Ovary (tissue), 9 donors: ENCODE measurements around the gene TERT. TPM values are rescaled to one million over a fixed set of nuclear protein-coding genes. Genes with fewer than 3 reads are reported as not detected.

Experiments used
- DNase-seq, 5 donors: peaks; one replicate each; pipeline ENCODE4 v3.0.0-alpha.2; 2019 to 2020
- H3K27ac ChIP-seq, 2 donors: fragments of 200-600 bp; one replicate each; pipeline versions ENCODE4 v1.5.1 to v1.8.0; 2019 to 2022
- H3K27me3 ChIP-seq: fragments of 200-600 bp; one replicate; pipeline ENCODE4 v1.8.0; 2022
- H3K36me3 ChIP-seq: fragments of 200-600 bp; sonication (generic); one replicate; pipeline ENCODE4 v1.5.1; 2019
- H3K4me1 ChIP-seq: one replicate; pipeline ENCODE4 v1.8.1; 2013; ENCODE audit warnings: mild to moderate bottlenecking, moderate library complexity; ENCODE audit not compliant: insufficient read depth
- H3K4me3 ChIP-seq: fragments of 200-600 bp; sonication (generic); one replicate; pipeline ENCODE4 v1.5.1; 2017
- H3K9me3 ChIP-seq, 2 donors: fragments of 200-600 bp in 1 of 2; sonication (generic) in 1 of 2; one replicate each; pipeline versions ENCODE4 v1.5.1 to v1.8.1; 2013 to 2019; ENCODE audit warnings: mild to moderate bottlenecking in 1 of 2, moderate library complexity in 1 of 2
- EP300 ChIP-seq: sonication (generic); formaldehyde crosslinking; IDR thresholded peaks from one replicate; pipeline ENCODE4 v1.6.1; 2017; ENCODE audit warnings: antibody characterized with exemption
- POLR2A ChIP-seq: fragments of 450-650 bp; IDR thresholded peaks from one replicate; pipeline ENCODE4 v1.6.1; 2017; ENCODE audit warnings: antibody characterized with exemption, mild to moderate bottlenecking, moderate library complexity
- WGBS, 3 donors: extraction: QIAGEN DNeasy Blood & Tissue Kit in 1 of 3; methylation state at CpG; one replicate each; pipeline versions ENCODE4 v1.1.5 to v1.1.7; 2013 to 2017; 5-methylcytosine and 5-hydroxymethylcytosine counted together
- intact Hi-C, 4 donors: fragments of 100-400 bp; cut with DNase I; formaldehyde crosslinking; loops; one replicate each; pipeline versions ENCODE4 v1.11.0 to v1.15.1; 2022 to 2023
- polyA plus RNA-seq, 2 donors: library from polyadenylated mRNA; stranded (reverse); fragments of 200-250 nt in 1 of 2; fragments of 350-450 nt in 1 of 2; fragmentation: Illumina TruSeq in 1 of 2; extraction: RNeasy Lipid Tissue Mini Kit (QIAGEN cat#74804) in 1 of 2; gene quantifications; one replicate each; pipeline ENCODE4 v1.2.3, GENCODE V29; 2013 to 2014
- total RNA-seq, 7 donors: library from RNA; depleted of rRNA in 2 of 7; stranded (reverse); fragments of >200 nt in 2 of 7; fragmentation: NEBNext Ultra II Directional in 3 of 7; extraction: Animal tissue kit (Norgen Biotek cat#: 25700) in 3 of 7; gene quantifications; one replicate each; pipeline versions ENCODE4 v1.1.0 to v1.2.4, GENCODE V29; 2016 to 2023
- TF ChIP-seq, protein P1 (sequence below), 3 donors: fragments of 450-650 bp in 2 of 3; fragments of 200-600 bp in 1 of 3; IDR thresholded peaks; one replicate each; pipeline versions ENCODE4 v1.5.1 to v1.8.0; 2016 to 2022; ENCODE audit warnings: antibody characterized with exemption in 3 of 3, mild to moderate bottlenecking in 1 of 3
- donor health status: DM: no; HTN: no; CAD: no; lungs with moderate emphysema.
- donor health status: DM: no; HTN: no; CAD: no.
- donor health status: Bipolar disorder and iron deficiency.
- donor health status: DM: yes; HTN: yes; CAD: no.
- donor health status: DM: no; HTN: no; CAD: no.
- donor health status: DM: yes; HTN: yes; CAD: no.

Gene TERT
- total and polyA plus RNA-seq, 9 donors: 0.10 to 3.1 TPM; not detected in 7

DNA sequence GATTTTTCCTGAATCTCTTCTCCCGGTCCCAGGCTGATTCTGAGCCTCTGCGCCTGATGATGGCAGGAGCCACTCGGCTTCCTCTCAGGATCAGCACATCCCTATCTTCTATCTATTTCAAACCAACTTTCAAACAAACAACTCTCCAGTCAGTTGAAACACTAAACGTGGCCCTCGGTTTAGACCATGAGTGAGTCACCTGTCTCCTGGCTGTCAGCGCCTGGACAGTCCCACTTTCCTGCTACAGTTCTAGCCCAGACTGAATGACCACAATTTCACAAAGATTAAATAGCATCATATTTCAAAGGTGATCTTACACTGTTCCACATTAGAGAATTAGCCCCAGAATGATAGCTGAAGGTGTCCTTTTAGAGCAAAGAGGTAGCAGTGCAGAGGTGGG, 87.3 kb downstream of the TERT start:
- 71 to 77% (median 73%) methylated on average over 6 of the region's 6 CpGs for WGBS, 3 donors
- intact Hi-C loops: no loop called here
- DNase-seq: no peak

DNA sequence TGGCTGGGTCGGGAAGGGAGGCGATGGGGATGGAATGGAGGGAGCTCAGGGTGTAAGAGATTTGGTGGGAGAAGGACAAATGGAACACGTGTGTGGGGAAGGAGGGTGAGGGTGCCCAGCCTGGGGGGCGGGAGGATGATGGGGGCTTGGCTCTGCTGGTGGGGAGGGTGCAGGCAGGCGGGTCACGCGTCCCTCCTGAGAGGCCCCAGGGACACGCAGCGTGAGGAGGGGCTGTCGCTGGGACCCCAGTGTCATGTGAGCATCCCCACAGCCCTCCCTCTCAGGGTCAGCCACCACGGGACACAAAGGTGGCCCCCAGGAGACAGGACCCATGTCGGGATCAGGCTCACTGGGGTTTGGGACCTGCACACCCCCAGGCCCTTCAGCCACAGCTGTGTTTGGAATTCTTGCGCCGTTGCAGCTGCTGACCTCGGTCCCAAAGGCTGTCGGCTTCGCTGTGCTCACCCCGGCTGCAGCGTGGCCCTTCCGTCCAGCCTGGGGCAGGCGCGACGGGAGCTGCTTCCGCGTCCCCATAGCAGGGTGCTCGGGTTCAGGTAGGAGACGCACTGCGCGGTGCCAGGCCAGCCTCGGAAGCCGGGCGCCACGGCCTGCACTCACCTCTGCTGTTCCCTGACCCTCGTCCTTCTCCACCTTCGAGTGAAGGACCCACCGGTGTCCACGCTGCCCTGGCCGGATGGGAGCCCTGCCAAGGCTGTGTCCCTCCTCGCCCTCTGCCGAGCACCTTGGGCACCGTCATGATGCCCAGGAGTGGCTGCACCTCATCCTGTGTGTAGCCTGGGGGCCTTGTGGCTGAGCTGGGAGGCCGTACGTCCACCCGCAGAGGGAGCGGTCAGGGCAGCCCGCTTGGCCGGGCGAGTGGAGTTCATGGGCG, 88.1 kb downstream of the TERT start:
- no peak overlapping the region for H3K27ac ChIP-seq
- TF ChIP-seq POLR2A (no peak), EP300 (no peak)
- TF ChIP-seq, protein P1, sequence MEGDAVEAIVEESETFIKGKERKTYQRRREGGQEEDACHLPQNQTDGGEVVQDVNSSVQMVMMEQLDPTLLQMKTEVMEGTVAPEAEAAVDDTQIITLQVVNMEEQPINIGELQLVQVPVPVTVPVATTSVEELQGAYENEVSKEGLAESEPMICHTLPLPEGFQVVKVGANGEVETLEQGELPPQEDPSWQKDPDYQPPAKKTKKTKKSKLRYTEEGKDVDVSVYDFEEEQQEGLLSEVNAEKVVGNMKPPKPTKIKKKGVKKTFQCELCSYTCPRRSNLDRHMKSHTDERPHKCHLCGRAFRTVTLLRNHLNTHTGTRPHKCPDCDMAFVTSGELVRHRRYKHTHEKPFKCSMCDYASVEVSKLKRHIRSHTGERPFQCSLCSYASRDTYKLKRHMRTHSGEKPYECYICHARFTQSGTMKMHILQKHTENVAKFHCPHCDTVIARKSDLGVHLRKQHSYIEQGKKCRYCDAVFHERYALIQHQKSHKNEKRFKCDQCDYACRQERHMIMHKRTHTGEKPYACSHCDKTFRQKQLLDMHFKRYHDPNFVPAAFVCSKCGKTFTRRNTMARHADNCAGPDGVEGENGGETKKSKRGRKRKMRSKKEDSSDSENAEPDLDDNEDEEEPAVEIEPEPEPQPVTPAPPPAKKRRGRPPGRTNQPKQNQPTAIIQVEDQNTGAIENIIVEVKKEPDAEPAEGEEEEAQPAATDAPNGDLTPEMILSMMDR (IDR thresholded peaks at IDR 0.05): no peak
- intact Hi-C loops: no loop called here
- no peak overlapping the region for H3K4me3 ChIP-seq
- H3K36me3 ChIP-seq: no peaks in the 10 kb centered on the region
- H3K4me1 ChIP-seq: no peaks in the 10 kb centered on the region
- H3K27me3 ChIP-seq: no peaks in the 10 kb centered on the region
- no peak for DNase-seq
- H3K9me3 ChIP-seq: no peaks in the 10 kb centered on the region
- 60 to 81% (median 77%) methylated on average over 48 to 49 of the region's 49 CpGs for WGBS, 3 donors

More for the DNA sequence above, 87.3 kb downstream of the TERT start:
- no peak overlapping the region for H3K27ac ChIP-seq
- H3K9me3 ChIP-seq: no peaks in the 10 kb centered on the region
- no peaks in the 10 kb centered on the region for H3K36me3 ChIP-seq
- H3K4me3 ChIP-seq: no peak overlapping the region
- no peaks in the 10 kb centered on the region for H3K27me3 ChIP-seq
- TF ChIP-seq POLR2A (no peak), EP300 (no peak)
- TF ChIP-seq, protein P1 (IDR thresholded peaks at IDR 0.05): no peak
- no peaks in the 10 kb centered on the region for H3K4me1 ChIP-seq

DNA sequence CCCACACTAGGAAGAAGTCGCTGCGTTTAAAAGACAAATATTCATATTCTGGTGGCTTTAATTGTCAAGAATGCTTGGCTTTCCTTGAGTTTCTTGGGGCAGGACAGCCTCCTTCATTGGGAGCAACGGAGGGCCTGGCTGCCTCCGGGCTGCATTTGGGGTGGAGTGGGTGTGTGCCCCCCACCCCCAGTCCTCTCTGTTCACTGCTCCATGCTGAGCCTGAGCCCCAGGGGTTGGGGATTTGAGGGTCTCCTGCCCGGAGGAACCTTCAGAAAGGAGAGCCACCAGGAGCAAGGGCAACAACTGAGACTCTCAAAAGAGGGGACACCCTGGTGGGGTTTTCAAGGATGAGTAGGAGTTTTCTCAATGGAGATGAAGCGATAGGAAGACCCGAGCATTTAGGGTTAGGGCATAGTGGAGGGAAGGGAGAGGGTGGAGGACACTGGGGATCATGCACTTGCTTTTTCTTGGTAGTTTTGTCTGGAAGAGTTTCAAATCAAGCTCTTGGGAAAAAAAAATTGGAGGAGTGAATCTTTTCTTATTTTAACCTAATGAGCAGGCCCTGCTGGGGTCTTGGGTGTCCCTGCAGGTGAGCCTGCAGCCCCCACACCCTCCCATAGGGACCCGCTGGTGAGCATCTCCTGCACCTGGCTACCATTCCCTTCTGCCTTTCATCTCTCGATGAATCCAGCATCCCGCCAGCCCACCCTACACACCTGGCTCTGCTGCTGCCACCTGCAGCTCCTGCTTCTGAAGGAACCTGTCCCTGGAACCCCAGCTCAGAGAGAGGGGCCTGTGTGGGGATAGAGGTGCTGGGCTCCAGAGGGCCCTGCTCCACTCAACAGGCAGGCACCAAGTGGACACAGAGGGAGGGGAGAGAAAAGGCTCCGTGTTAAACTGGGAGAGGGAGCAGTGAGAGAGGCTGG, 89.3 kb downstream of the TERT start:
- intact Hi-C loops: no loop called here
- WGBS, 3 donors: 55 to 67% (median 63%) methylated on average over 11 of the region's 11 CpGs
- TF ChIP-seq POLR2A (no peak), EP300 (no peak)
- TF ChIP-seq, protein P1 (IDR thresholded peaks at IDR 0.05): no peak
- no peak overlapping the region for H3K27ac ChIP-seq
- H3K36me3 ChIP-seq: no peaks in the 10 kb centered on the region
- no peak overlapping the region for H3K4me3 ChIP-seq
- no peak for DNase-seq
- no peaks in the 10 kb centered on the region for H3K9me3 ChIP-seq
- no peaks in the 10 kb centered on the region for H3K4me1 ChIP-seq
- H3K27me3 ChIP-seq: no peaks in the 10 kb centered on the region

- Histone ChIP-seq H3K36me3 (no peaks in the 10 kb centered on the region), H3K27ac (no peak overlapping the region), H3K9me3 (no peaks in the 10 kb centered on the region), H3K4me3 (no peak overlapping the region), H3K4me1 (no peaks in the 10 kb centered on the region), H3K27me3 (no peaks in the 10 kb centered on the region)
- intact Hi-C loops: no loop called here
- peak in 3 of 5 donors; percentile 30 to 61 (median 54) for DNase-seq
- TF ChIP-seq EP300: no peak
- TF ChIP-seq, protein P1 (IDR thresholded peaks at IDR 0.05): no peak
- TF ChIP-seq POLR2A: no peak
- 7 to 24% (median 10%) methylated on average over 17 to 18 of the region's 18 CpGs for WGBS, 3 donors
These were observed 90.1 kb downstream of the TERT start for GRCh38 chr5:1204693-1205242.
